ENCODE results near the gene INO80D.

Gene INO80D

GRCh38 chr2:205947621-205948495, 138.1 kb downstream of the INO80D start:
- in situ Hi-C loops (cut with MboI; ENCODE audit: low sequenced_read_pairs): no loop called here

GRCh38 chr2:205946226-205946625, 139.7 kb downstream of the INO80D start:
- in situ Hi-C loops (cut with MboI; ENCODE audit: low sequenced_read_pairs): no loop called here

Data from hTERT RPE-1 (cell line).